NCI-H1105 treated with DMSO at 0.1 percent for 48 hours (cell line): ENCODE results near the gene NCOA6.
A peak's percentile ranks its signal among the peaks of the same experiment; 100 is the strongest.

ENCODE experiments used
- DNase-seq: peaks from one replicate; lab custom pipeline; 2025; lab: John Stamatoyannopoulos, UW

Gene NCOA6

DNA sequence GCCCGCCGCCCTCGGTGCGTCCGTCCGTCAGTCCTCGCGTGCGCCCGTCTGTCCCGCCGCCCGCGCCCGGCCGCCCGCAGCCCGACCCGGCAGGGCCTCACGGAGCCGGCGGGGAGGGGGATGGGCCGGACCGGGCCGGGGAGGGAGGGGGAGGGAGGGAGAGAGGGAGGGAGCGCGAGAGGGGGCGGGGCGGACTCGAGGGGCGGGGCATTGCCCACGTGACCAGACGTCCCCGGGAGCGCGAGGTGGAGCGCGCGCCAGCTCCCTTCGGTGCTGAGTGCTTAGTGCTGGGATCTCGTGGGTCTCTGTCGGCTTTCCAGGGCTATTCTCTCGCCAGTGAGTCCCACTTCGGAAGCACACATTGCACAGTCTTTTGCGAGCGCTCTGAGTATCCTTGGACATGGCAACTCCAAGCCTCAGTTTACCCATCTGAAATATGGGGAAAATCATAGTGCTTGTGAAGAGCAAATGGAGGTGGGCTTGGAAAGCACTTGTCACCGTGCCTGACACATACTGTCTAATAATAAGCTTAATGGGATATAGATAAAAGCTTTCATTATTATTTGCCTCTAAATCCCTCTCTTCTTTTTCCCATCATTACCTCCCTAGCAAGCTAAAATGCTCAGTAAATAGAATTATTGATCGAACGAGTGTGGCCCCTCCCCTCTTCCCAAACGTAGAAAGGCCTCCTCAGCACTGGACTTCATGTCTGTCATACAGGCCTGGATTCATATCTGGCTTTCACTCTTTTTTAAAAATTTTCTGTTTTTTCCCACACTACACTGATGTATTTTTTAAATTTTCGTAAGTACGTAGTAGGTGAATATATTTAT is at the start of gene NCOA6:
TSS of gene NCOA6 (minus strand) at position 122 of the 833 bp plus-strand sequence. CDS start 43,296 bp downstream, outside the sequence.
- DNase-seq, result peak; percentile 76

DNA sequence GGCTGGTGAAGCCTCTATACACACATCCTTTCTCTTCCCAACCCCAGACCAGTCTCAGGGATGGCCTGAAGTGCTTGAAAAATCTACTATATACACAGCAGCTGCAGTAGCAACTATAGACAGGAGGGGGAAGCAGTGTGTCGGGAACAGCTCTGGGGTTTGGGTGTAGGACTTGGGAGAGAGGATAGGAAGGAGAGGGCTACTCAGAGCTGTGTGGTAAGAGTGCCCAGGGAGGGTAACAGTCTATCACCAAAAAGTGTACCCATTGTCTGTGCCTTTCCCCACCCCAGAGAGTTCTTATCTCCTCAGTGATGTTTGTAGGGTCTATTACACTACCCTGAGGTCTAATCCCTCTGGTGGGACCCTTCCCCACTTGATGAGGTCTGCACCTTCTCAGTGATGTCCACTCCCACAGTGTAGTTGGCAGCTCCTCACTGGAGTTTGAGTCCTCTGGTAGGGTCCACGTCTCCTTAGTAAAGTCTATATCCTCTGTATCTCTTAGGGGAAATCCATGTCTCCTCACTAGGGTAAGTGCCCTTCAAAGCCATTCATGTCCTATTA is 48.7 kb upstream of the NCOA6 start:
- peak; percentile 63 for DNase-seq

GRCh38 chr20:34873583-34874093 is 48.2 kb upstream of the NCOA6 start:
- no peak for DNase-seq

DNA sequence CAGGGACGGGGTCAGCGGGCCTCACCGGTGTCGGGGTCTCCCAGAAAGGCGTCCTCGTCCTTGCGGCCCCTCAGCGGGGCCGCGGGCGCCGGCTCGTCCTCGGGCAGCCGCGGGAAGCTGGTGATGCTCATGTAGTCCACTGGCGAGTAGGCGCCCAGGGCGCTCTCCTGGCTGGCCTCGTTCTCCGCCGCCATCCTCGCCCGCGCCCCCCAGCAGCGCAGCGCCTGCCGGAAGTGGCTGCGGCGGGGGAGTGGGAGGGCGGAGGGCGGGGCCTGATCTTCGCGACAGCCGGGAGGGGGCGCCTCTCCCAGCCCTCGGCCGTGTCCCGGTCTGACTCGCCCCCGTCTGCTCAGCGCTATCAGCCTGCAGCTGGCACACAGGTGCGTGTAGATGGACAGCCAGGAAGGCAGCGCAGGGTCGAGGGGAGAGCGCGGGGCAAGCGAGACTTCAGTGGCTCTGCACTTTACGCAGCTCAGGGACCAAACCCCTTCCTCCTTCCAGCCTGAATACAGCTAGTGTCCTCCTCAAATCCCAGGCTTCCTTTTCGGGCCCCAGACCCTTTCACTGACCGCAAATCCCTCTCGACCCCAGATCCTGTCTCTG is 47.3 kb upstream of the NCOA6 start, which contains the start of gene GGT7:
TSS of gene GGT7 (minus strand) at position 235 of the 603 bp plus-strand sequence. CDS start at position 194, 41 bp downstream.
- DNase-seq, result peak; percentile 82

DNA sequence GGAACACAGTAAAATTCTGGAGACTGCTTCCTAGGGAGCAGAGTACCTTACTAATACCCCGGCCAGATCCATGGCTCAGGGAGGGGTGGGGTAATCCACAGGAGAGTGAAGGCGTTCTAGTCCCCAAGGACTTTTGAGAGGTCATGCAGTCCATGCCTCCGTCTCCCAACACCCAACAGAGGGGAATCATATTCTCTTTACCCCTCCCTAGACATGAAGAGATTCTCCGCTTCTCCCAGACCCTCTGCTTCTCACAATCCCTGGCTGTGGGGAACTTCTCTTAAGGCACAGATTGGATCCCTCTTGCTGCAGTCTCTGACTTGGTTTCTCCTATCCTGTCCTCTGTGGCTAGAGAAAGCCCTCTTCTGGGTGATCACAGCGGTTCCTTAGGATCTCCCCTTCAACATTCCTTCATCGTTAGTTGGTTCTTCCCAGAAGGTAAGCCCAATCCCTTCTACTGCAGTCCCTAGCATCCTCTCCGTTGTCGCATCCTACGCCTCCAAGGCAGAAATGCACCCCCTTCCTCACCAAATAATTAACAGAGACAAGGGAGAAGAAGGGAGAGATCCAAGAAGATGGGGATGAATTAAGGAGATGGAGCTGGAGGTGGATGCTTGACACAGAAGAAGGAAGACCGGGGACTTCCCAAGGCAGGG is 46.6 kb upstream of the NCOA6 start:
- peak; percentile 8 for DNase-seq

GRCh38 chr20:34871320-34871926 is 46.0 kb upstream of the NCOA6 start:
- DNase-seq, result no peak

DNA sequence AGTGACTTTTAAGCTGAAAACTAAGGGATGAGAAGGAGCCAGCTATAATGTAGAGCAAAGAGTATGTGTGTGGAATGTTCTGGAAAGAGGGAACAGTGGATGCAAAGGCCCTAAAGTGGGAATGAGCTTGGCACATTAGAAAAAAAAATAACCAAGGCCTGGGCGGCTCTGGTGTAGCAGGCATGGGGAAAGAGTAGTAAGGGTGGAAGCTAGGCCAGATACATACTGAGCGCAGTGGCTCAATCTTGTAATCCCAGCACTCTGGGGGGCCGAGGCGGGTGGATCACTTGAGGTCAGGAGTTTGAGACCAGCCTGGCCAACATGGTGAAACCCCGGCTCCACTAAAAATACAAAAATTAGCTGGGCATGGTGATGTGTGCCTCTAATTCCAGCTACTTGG is 38.8 kb upstream of the NCOA6 start:
- DNase-seq, result no peak

DNA sequence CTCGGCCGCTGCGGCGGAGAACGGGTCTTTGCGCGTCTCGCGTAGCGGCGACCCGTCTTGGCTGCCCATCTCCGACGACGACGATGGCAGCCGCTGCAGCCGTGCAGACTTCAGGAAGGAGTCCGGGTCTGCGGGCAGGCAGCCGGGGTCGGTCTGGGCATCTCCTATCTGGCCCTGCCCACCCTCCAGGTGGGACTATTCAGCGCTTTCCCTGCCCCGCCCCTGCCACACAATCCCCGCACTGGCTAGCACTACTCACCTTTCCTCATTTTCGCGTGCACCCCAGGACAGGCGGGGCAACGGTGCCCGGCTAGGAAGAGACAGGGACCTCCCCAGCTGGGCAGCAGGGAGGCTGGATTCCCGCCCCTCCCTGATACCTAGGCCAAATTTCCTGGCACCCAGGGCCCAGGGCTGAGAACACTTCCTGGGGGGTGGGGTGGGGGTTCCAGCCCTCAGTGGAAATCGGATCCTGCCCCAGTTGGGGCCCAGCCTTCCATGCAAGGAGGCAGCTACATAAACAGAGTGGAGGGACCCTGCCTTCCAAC is 38.0 kb upstream of the NCOA6 start:
- DNase-seq, result no peak

DNA sequence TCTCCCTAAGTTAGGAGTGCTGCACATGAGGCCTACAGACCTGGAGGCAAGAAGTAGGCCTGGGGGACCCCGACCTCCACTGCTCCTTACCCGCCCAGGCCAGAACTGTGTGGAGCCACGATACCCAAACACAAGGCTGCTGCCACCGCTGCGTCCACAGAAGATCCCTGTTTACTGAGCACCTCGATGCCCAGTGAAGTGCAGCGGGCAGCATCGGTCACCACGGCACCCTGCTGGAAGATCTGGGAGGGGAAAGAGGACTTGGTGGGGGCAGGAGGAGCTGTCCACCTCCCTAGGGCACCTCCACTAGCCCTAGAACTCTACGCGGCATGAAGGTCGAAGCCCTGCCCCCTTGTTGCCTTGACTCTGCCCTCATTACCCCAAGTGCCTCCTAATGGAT is 37.3 kb upstream of the NCOA6 start:
- no peak for DNase-seq

DNA sequence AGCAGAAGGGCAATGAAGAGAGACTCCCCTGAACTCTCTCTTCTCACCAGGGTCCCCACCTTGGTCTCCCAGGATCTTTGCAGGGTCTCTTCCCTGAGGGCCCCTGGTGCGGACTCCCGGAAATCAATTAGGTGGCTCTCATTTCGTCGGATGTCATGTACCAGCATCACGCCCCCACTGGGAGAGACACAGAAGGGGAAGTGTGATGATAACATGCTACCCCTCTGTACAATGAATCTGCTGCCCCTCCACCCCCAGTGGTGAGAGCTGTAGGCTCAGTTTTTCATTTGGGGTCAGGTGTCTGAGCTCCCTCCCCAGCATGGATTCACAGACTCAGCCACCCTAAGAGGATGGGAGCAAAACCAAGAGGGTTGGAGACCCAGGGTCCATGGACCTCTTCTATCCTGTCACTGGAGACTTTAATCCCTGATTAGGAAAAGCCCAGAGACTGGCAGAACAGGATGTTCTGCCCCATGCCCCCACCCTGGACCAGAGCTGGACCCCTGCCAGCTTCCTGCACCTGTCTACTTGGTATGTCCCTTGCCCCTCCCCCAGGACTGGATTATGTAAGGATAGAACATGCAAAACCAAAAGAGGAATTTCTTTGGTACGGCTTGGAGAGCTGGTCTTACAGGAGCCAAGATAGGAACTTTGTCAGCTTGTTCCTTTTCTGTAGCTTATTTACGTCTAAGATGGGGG is 36.1 kb upstream of the NCOA6 start:
- DNase-seq, result peak; percentile 28

GRCh38 chr20:34859826-34860545 is 34.5 kb upstream of the NCOA6 start:
- no peak for DNase-seq

GRCh38 chr20:34859367-34859766 is 33.9 kb upstream of the NCOA6 start:
- no peak for DNase-seq

GRCh38 chr20:34852298-34852697 is 26.8 kb upstream of the NCOA6 start:
- DNase-seq, result no peak

DNA sequence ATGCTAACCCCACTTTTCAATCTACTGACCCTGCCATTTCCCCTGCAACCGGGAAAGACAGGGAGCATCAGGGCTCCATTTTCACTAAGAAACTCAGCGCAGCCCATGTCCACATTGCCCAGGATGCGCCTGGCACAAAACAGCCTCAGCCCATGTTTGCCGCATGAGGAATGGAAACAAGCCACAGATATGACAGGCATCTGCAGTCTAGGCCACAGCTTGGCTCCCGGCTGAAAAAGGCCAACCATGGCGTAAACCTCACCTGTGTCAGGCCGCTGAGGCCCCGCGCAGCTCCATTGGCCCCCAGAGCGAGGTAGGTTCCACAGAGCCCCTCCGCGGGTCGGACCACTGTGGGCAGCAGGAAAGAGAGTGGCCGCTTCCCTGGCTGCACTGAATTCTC is 25.5 kb upstream of the NCOA6 start:
- DNase-seq, result no peak

DNA sequence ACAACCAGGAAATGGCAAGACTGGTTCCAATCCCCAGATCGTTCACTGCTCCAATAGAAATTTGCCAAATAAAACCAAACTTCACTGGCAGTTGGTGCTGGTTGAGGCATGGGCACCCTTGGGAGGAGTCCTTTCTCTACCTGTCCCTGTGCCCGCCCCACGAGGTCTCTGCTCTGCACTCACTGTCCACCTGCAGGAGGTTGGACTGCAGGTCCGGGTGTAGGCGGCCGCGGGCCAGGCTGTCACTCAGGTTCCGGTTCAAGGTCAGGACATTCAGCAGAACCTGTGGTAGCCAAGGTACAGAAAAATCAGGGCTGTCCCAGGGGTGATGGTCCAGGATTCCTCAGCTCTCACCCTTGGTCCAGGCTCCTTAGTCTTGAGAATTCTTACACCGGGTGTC is 24.3 kb upstream of the NCOA6 start:
- DNase-seq, result no peak

GRCh38 chr20:34848597-34848996 is 23.1 kb upstream of the NCOA6 start:
- no peak for DNase-seq

- no peak for DNase-seq
Observed at GRCh38 chr20:34843421-34843820, 18.0 kb upstream of the NCOA6 start.

DNA sequence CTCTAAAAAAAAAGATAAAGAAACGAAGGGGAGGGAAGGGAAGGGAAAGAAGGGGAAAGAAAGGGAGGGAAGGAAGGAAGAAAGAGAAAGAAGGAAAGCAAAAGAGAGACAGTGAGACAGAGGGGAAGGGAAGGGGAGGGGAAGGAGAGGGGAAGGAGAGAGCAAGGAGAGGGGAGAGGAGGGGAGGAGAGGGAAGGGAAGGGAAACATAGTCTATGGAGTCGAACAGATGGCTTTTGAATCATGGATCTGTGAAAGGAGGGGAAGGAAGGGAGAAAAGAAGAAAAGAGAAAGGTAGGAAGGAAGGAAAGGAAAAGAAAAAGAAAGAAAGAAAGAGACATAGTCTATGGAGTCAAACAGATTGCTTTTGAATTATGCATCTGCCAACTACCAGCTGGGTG is 16.7 kb upstream of the NCOA6 start:
- DNase-seq, result no peak

DNA sequence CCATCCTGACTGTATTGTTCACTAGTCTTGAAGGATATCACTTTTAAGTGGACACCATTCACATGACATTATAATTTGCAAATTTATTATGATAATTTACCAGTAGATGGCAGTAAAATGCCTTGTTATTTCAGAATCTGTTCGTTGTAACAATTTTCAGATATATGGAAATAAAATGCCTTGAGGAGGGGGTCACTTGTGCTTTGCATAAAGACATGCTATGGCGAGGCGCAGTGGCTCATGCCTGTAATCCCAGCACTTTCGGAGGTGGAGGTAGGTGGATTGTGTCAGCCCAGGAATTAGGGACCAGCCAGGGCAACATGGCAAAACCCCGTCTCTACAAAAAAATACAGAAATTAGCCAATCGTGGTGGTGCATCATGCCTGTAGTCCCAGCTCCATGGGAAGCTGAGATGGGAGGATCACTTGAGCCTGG is 9.0 kb upstream of the NCOA6 start:
- DNase-seq, result peak; percentile 57

GRCh38 chr20:34831936-34832335 is 6.5 kb upstream of the NCOA6 start:
- DNase-seq, result no peak
